ENCODE measurements around the gene ARFRP1. TPM values are rescaled to one million over a fixed set of nuclear protein-coding genes. Genes with fewer than 3 reads are reported as not detected.

ARFRP1 gene
- total and polyA plus RNA-seq, 2 of the 13 experiments (the other 11 are each of a cell fraction or from before 2014, with no cell fraction given), result 32.0 to 51.1 TPM

DNA sequence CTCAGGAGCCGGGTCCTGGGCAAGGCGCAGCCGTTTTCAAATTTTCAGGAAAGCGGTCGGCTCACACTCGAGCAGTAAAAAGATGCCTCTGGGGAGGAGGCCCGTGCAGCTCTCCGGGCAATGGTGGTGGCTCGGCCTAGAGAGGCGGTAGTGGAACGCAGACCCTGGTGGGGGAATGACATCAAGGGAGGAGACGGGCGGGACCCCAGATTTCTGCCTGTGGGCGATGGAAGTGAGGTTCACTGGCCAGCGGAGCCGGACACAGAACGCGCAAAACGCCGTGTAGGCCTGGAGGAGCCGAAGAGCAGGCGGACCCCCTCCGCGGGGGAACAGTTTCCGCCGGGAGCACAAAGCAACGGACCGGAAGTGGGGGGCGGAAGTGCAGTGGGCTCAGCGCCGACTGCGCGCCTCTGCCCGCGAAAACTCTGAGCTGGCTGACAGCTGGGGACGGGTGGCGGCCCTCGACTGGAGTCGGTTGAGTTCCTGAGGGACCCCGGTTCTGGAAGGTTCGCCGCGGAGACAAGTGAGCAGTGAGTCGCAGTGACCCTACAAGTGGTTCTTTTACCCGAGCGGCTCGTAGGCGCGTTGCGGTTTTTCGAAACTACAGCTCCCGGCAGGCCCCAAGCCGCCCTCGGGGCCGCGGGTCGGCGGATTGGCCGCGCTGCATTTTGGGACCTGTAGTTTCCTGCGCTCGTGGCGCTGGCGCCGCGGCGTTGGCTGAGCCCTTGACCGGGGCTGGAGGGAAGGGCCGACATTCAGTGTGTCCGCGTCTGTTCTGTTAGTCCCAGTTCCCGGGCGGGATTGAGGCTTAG lies 49.6 kb downstream of the ARFRP1 start, which contains the start of gene RTEL1 (continued):
- TF ChIP-seq ZNF207 (IDR thresholded peaks at IDR 0.05; ENCODE audit: borderline replicate concordance), result no peak
- peak; percentile 69 for TF ChIP-seq ZNF616 (CRISPR knock-in tag; IDR thresholded peaks at IDR 0.05; ENCODE audit: low read depth)
- TF ChIP-seq ZFP36L2 (CRISPR knock-in tag; IDR thresholded peaks at IDR 0.05), result peak; percentile 86
- TF ChIP-seq ZNF879 (CRISPR knock-in tag; IDR thresholded peaks at IDR 0.05), result no peak; the same call in 1 of the 2 replicates
- peak; percentile 20; the same call in 1 of the 2 replicates for TF ChIP-seq ARID2 (CRISPR knock-in tag; IDR thresholded peaks at IDR 0.05; ENCODE audit: borderline replicate concordance)
- no peak; the same call in 1 of the 2 replicates for TF ChIP-seq ZBTB37 (CRISPR knock-in tag; IDR thresholded peaks at IDR 0.05)
- 0 out of 2 replicates have a peak, but pooled peaks have one; percentile 25 for TF ChIP-seq CC2D1A (CRISPR knock-in tag; IDR thresholded peaks at IDR 0.05)
- peak; percentile 48; the same call in 1 of the 2 replicates for TF ChIP-seq CREBL2 (CRISPR knock-in tag; IDR thresholded peaks at IDR 0.05; ENCODE audit: borderline replicate concordance)
- TF ChIP-seq THAP8 (CRISPR knock-in tag; IDR thresholded peaks at IDR 0.05; ENCODE audit: borderline replicate concordance), result peak; percentile 89; the same call in 1 of the 2 replicates
- peak; percentile 78 for TF ChIP-seq NCOA2 (CRISPR knock-in tag; IDR thresholded peaks at IDR 0.05)
- no peak for TF ChIP-seq SMARCC2 (IDR thresholded peaks at IDR 0.05)
- TF ChIP-seq, protein P1, sequence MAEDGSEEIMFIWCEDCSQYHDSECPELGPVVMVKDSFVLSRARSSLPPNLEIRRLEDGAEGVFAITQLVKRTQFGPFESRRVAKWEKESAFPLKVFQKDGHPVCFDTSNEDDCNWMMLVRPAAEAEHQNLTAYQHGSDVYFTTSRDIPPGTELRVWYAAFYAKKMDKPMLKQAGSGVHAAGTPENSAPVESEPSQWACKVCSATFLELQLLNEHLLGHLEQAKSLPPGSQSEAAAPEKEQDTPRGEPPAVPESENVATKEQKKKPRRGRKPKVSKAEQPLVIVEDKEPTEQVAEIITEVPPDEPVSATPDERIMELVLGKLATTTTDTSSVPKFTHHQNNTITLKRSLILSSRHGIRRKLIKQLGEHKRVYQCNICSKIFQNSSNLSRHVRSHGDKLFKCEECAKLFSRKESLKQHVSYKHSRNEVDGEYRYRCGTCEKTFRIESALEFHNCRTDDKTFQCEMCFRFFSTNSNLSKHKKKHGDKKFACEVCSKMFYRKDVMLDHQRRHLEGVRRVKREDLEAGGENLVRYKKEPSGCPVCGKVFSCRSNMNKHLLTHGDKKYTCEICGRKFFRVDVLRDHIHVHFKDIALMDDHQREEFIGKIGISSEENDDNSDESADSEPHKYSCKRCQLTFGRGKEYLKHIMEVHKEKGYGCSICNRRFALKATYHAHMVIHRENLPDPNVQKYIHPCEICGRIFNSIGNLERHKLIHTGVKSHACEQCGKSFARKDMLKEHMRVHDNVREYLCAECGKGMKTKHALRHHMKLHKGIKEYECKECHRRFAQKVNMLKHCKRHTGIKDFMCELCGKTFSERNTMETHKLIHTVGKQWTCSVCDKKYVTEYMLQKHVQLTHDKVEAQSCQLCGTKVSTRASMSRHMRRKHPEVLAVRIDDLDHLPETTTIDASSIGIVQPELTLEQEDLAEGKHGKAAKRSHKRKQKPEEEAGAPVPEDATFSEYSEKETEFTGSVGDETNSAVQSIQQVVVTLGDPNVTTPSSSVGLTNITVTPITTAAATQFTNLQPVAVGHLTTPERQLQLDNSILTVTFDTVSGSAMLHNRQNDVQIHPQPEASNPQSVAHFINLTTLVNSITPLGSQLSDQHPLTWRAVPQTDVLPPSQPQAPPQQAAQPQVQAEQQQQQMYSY (CRISPR knock-in tag; IDR thresholded peaks at IDR 0.05), result peak; percentile 75; the same call in 1 of the 2 replicates
- TF ChIP-seq GZF1 (CRISPR knock-in tag; IDR thresholded peaks at IDR 0.05), result no peak; the same call in 1 of the 2 replicates
- TF ChIP-seq, protein P2, sequence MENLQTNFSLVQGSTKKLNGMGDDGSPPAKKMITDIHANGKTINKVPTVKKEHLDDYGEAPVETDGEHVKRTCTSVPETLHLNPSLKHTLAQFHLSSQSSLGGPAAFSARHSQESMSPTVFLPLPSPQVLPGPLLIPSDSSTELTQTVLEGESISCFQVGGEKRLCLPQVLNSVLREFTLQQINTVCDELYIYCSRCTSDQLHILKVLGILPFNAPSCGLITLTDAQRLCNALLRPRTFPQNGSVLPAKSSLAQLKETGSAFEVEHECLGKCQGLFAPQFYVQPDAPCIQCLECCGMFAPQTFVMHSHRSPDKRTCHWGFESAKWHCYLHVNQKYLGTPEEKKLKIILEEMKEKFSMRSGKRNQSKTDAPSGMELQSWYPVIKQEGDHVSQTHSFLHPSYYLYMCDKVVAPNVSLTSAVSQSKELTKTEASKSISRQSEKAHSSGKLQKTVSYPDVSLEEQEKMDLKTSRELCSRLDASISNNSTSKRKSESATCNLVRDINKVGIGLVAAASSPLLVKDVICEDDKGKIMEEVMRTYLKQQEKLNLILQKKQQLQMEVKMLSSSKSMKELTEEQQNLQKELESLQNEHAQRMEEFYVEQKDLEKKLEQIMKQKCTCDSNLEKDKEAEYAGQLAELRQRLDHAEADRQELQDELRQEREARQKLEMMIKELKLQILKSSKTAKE (CRISPR knock-in tag; IDR thresholded peaks at IDR 0.05; ENCODE audit: borderline replicate concordance), result no peak
- peak; percentile 84; the same call in 1 of the 2 replicates for TF ChIP-seq U2AF2 (IDR thresholded peaks at IDR 0.05; ENCODE audit: low read depth, low read length)
- peak; percentile 97 for TF ChIP-seq U2AF1 (optimal IDR thresholded peaks at IDR 0.05; ENCODE audit: low read depth, low read length)
- TF ChIP-seq, protein P3, sequence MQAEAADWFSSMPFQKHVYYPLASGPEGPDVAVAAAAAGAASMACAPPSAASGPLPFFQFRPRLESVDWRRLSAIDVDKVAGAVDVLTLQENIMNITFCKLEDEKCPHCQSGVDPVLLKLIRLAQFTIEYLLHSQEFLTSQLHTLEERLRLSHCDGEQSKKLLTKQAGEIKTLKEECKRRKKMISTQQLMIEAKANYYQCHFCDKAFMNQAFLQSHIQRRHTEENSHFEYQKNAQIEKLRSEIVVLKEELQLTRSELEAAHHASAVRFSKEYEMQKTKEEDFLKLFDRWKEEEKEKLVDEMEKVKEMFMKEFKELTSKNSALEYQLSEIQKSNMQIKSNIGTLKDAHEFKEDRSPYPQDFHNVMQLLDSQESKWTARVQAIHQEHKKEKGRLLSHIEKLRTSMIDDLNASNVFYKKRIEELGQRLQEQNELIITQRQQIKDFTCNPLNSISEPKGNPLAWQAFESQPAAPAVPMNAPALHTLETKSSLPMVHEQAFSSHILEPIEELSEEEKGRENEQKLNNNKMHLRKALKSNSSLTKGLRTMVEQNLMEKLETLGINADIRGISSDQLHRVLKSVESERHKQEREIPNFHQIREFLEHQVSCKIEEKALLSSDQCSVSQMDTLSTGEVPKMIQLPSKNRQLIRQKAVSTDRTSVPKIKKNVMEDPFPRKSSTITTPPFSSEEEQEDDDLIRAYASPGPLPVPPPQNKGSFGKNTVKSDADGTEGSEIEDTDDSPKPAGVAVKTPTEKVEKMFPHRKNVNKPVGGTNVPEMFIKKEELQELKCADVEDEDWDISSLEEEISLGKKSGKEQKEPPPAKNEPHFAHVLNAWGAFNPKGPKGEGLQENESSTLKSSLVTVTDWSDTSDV (CRISPR knock-in tag; IDR thresholded peaks at IDR 0.05), result no peak; the same call in 1 of the 2 replicates
